Mesenchymal stem cell (in vitro differentiated cells and primary cell): ENCODE data around the gene GJA8.
"Not testable (repeated sequence)": the region's sequence is repeated elsewhere in the genome, so short reads cannot be mapped to it uniquely, and the experiment has no call there.

Experiments
- DNase-seq: peaks from one replicate; pipeline ENCODE4 v3.0.0-alpha.2; 2013
- H2AFZ ChIP-seq: one replicate; pipeline ENCODE4 v1.6.1; 2013; ENCODE audit warnings: low read depth, mild to moderate bottlenecking, control low read depth, inconsistent platforms, low read length, moderate library complexity
- H2AK5ac ChIP-seq: 2 replicates; pipeline ENCODE4 v1.6.1; 2013; ENCODE audit warnings: low read length, moderate library complexity, mild to moderate bottlenecking, inconsistent platforms; ENCODE audit not compliant: severe bottlenecking
- H2BK120ac ChIP-seq: one replicate; pipeline ENCODE4 v1.6.1; 2013; ENCODE audit warnings: low read depth, mild to moderate bottlenecking, inconsistent platforms, low read length, moderate library complexity
- H2BK12ac ChIP-seq, 2 experiments: one replicate each; pipeline ENCODE4 v1.6.1; 2013; ENCODE audit warnings: inconsistent platforms in 2 of 2, low read length in 2 of 2, mild to moderate bottlenecking in 2 of 2, moderate library complexity in 2 of 2, control low read depth in 1 of 2
- H2BK15ac ChIP-seq: one replicate; pipeline ENCODE4 v1.6.1; 2013; ENCODE audit warnings: mild to moderate bottlenecking, low read depth, inconsistent platforms; ENCODE audit not compliant: poor library complexity, severe bottlenecking
- H2BK5ac ChIP-seq: 2 replicates; pipeline ENCODE4 v1.6.1; 2013; ENCODE audit warnings: low read depth, mild to moderate bottlenecking, low read length, control low read depth, inconsistent platforms; ENCODE audit not compliant: poor library complexity, severe bottlenecking
- H3K14ac ChIP-seq, 2 experiments: one replicate each; pipeline ENCODE4 v1.6.1; 2013; ENCODE audit warnings: inconsistent platforms in 2 of 2, low read length in 2 of 2, control low read depth in 1 of 2, mild to moderate bottlenecking in 1 of 2, moderate library complexity in 1 of 2
- H3K18ac ChIP-seq, 2 experiments: one replicate each; pipeline ENCODE4 v1.6.1; 2013; ENCODE audit warnings: inconsistent platforms in 2 of 2, low read length in 2 of 2, control low read depth in 1 of 2, low read depth in 1 of 2, mild to moderate bottlenecking in 1 of 2
- H3K23ac ChIP-seq, 2 experiments: one replicate each; pipeline ENCODE4 v1.6.1; 2013; ENCODE audit warnings: inconsistent platforms in 2 of 2, low read length in 2 of 2, mild to moderate bottlenecking in 2 of 2, moderate library complexity in 2 of 2, control low read depth in 1 of 2
- H3K27ac ChIP-seq: 2 replicates; pipeline ENCODE4 v1.5.1; 2013; ENCODE audit warnings: mild to moderate bottlenecking, moderate library complexity, low read length, control low read depth, inconsistent platforms; ENCODE audit not compliant: poor library complexity, severe bottlenecking
- H3K27me3 ChIP-seq, 2 experiments: 2 replicates each; pipeline versions ENCODE4 v1.6.1 to v1.7.0; 2013; ENCODE audit warnings: low read length in 2 of 2, mild to moderate bottlenecking in 2 of 2, moderate library complexity in 2 of 2, control low read depth in 1 of 2, inconsistent platforms in 1 of 2; ENCODE audit not compliant: control insufficient read depth in 1 of 2, insufficient read depth in 1 of 2
- H3K36me3 ChIP-seq, 2 experiments: 2 replicates each; pipeline versions ENCODE4 v1.6.1 to v1.7.0; 2013; ENCODE audit warnings: low read length in 2 of 2, control low read depth in 1 of 2, inconsistent platforms in 1 of 2, low read depth in 1 of 2, mild to moderate bottlenecking in 1 of 2; ENCODE audit not compliant: insufficient read depth in 2 of 2, control insufficient read depth in 1 of 2
- H3K4ac ChIP-seq, 2 experiments: one replicate each; pipeline ENCODE4 v1.6.1; 2013; ENCODE audit warnings: inconsistent platforms in 2 of 2, low read length in 2 of 2, mild to moderate bottlenecking in 2 of 2, moderate library complexity in 2 of 2, control low read depth in 1 of 2, low read depth in 1 of 2
- H3K4me1 ChIP-seq: 2 replicates; pipeline ENCODE4 v1.6.1; 2013; ENCODE audit warnings: low read depth, low read length, control low read depth; ENCODE audit not compliant: control insufficient read depth, insufficient read depth
- H3K4me2 ChIP-seq: 2 replicates; pipeline ENCODE4 v1.6.1; 2013; ENCODE audit warnings: low read length, mild to moderate bottlenecking, inconsistent platforms; ENCODE audit not compliant: poor library complexity, severe bottlenecking
- H3K4me3 ChIP-seq, 2 experiments: 2 replicates each; pipeline versions ENCODE4 v1.5.1 to v1.7.0; 2013; ENCODE audit warnings: low read length in 2 of 2, mild to moderate bottlenecking in 2 of 2, control low read depth in 1 of 2, low read depth in 1 of 2; ENCODE audit not compliant: insufficient read depth in 1 of 2
- H3K79me1 ChIP-seq: replicated peaks from 2 replicates; pipeline ENCODE4 v1.6.1; 2013; ENCODE audit warnings: mild to moderate bottlenecking, control low read depth, low read length, inconsistent platforms; ENCODE audit not compliant: poor library complexity, severe bottlenecking
- H3K9ac ChIP-seq: 2 replicates; pipeline ENCODE4 v1.7.0; 2013; ENCODE audit warnings: mild to moderate bottlenecking, low read length, moderate library complexity
- H3K9me3 ChIP-seq: 2 replicates; pipeline ENCODE4 v1.7.0; 2013; ENCODE audit warnings: mild to moderate bottlenecking, low read length; ENCODE audit not compliant: control insufficient read depth
- H4K8ac ChIP-seq: one replicate; pipeline ENCODE4 v1.6.1; 2013; ENCODE audit warnings: inconsistent platforms, mild to moderate bottlenecking, low read length, moderate library complexity
- H4K91ac ChIP-seq: one replicate; pipeline ENCODE4 v1.6.1; 2013; ENCODE audit warnings: mild to moderate bottlenecking, low read length, inconsistent platforms
- WGBS: methylation state at CpG from one replicate; pipeline ENCODE4 v1.1.7; 2013; ENCODE audit warnings: mixed read lengths; 5-methylcytosine and 5-hydroxymethylcytosine counted together

GJA8 gene

DNA sequence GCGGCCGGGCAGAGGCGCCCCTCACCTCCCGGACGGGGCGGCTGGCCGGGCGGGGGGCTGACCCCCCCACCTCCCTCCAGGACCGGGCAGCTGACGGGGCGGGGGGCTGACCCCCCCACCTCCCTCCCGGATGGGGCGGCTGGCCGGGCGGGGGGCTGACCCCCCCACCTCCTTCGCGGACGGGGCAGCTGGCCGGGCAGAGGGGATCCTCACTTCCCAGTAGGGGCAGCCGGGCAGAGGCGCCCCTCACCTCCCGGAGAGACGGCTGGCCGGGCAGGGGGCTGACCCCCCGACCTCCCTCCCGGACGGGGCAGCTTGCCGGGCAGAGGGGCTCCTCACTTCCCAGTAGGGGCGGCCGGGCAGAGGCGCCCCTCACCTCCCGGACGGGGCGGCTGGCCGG is 46.9 kb downstream of the GJA8 start:
- not testable (repeated sequence) for H2BK120ac ChIP-seq, H2BK5ac ChIP-seq, H3K9me3 ChIP-seq, H3K36me3 ChIP-seq, H3K4me3 ChIP-seq, H3K14ac ChIP-seq, H4K91ac ChIP-seq, H4K8ac ChIP-seq, DNase-seq, H3K18ac ChIP-seq, H2AFZ ChIP-seq, H2BK12ac ChIP-seq, H3K4me2 ChIP-seq, H3K27me3 ChIP-seq, H2BK15ac ChIP-seq, H3K4me1 ChIP-seq, H3K27ac ChIP-seq, H3K4ac ChIP-seq, H2AK5ac ChIP-seq, H3K79me1 ChIP-seq, H3K9ac ChIP-seq, H3K23ac ChIP-seq
- 99% methylated on average over 13 of the region's 35 CpGs for WGBS
